ENCODE data around the gene NME3. TPM values are rescaled to one million over a fixed set of nuclear protein-coding genes. Genes with fewer than 3 reads are reported as not detected.

NME3 gene
- total and polyA plus RNA-seq, 9 of the 15 experiments (the other 6 are each of a cell fraction or from before 2014, with no cell fraction given) = 0.68 to 76.3 (median 11.5) TPM

DNA sequence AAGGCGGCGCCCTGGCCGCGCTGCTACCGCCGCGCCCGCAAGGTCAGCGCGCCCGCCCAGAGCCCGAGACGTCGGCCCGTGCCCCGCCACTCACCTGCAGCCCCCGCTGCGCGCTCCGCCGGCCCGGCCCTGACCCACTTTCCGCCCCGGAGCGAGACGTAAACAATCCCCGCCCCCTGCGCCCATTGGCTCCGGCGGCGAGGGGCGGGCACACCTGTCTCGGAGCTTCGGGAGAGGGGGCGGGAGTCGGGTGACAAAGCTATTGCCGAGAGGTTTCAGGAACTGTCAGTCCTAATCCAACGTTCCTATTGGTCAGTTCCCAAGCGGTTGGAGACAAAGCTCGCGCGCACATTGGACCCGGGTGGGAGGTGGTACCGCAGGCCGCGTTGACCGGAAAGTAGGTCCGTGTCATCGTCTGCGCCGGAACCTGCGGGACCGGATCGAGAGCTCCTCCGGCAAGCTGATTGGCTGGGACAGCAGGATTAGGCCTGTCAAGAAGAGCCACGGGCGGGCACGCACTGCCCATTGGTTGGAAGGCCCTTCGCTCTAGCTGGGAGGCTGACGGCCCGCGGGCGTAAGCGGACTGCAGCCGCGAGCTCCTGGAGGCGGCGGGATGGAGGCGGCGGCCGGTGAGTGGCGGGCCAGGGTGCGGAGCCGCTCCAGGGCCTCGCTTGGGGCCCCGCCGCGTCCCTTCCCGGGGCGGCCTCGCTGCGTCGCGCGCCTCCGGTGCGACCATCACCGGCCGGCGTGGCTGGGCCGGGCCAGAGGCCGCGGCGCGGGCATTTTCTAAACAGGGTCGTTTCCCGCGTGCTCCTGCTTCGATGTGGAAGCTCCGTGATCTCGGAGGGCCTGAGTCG is 11.3 kb upstream of the NME3 start, which contains the start of the genes NUBP2 and SPSB3 (continued):
- TF ChIP-seq, protein P1, sequence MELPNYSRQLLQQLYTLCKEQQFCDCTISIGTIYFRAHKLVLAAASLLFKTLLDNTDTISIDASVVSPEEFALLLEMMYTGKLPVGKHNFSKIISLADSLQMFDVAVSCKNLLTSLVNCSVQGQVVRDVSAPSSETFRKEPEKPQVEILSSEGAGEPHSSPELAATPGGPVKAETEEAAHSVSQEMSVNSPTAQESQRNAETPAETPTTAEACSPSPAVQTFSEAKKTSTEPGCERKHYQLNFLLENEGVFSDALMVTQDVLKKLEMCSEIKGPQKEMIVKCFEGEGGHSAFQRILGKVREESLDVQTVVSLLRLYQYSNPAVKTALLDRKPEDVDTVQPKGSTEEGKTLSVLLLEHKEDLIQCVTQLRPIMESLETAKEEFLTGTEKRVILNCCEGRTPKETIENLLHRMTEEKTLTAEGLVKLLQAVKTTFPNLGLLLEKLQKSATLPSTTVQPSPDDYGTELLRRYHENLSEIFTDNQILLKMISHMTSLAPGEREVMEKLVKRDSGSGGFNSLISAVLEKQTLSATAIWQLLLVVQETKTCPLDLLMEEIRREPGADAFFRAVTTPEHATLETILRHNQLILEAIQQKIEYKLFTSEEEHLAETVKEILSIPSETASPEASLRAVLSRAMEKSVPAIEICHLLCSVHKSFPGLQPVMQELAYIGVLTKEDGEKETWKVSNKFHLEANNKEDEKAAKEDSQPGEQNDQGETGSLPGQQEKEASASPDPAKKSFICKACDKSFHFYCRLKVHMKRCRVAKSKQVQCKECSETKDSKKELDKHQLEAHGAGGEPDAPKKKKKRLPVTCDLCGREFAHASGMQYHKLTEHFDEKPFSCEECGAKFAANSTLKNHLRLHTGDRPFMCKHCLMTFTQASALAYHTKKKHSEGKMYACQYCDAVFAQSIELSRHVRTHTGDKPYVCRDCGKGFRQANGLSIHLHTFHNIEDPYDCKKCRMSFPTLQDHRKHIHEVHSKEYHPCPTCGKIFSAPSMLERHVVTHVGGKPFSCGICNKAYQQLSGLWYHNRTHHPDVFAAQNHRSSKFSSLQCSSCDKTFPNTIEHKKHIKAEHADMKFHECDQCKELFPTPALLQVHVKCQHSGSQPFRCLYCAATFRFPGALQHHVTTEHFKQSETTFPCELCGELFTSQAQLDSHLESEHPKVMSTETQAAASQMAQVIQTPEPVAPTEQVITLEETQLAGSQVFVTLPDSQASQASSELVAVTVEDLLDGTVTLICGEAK (IDR thresholded peaks at IDR 0.05) = peak; percentile 99
- TF ChIP-seq, protein P1 (CRISPR knock-in tag; IDR thresholded peaks at IDR 0.05) = no peak
- TF ChIP-seq, protein P2, sequence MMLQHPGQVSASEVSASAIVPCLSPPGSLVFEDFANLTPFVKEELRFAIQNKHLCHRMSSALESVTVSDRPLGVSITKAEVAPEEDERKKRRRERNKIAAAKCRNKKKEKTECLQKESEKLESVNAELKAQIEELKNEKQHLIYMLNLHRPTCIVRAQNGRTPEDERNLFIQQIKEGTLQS (IDR thresholded peaks at IDR 0.05) = no peak
- TF ChIP-seq, protein P2 (CRISPR knock-in tag; conservative IDR thresholded peaks at IDR 0.05) = no peak
- peak; percentile 75 for TF ChIP-seq SMAD4 (CRISPR knock-in tag; conservative IDR thresholded peaks at IDR 0.05)
- no peak for TF ChIP-seq XRCC5 (IDR thresholded peaks at IDR 0.05; ENCODE audit: low read depth, low read length)
- no peak for TF ChIP-seq MCM5 (IDR thresholded peaks at IDR 0.05; ENCODE audit: low read depth)
- no peak for TF ChIP-seq HSF4 (CRISPR knock-in tag; IDR thresholded peaks at IDR 0.05; ENCODE audit: borderline replicate concordance)
- no peak for TF ChIP-seq POU5F1 (IDR thresholded peaks at IDR 0.05; ENCODE audit: borderline replicate concordance, low read depth, low read length, partially characterized antibody)
